Left forelimb (tissue), 1 donor: Measurements from ENCODE around the gene PTGER1.
"Not testable (repeated sequence)": the region's sequence is repeated elsewhere in the genome, so short reads cannot be mapped to it uniquely, and the experiment has no call there.

Experiments
- DNase-seq: peaks from one replicate; pipeline ENCODE4 v3.0.0-alpha.2; 2018; ENCODE audit warnings: low spot score

The PTGER1 gene

DNA sequence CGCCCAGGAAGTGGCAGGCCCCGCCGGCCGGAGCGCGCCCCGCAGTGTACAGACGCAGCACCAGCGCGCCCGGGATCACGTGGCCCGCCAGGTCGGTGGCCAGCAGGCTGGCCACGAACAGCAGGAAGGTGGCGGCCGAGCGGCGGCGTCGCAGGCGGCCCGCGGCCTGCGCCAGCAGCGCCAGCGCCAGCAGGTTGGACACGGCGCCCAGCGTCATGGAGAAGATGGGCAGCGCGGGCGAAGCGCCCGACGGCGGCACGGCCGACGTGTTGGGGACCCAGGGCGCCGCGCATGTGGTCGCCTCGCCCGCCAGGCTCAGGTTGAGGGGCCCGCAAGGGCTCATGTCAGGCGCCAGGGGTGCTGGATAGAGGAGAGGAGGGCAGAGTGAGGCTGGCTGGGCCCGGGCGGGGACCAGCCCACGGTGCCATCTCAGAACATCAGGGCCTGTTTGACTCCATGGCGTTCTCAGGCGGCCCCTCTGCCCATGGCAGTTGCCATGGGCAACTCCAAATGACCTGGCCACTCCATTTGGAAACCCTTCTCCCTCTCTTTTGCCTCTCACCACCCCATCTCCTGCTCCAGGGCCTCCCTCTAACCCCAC is 1.1 kb downstream of the PTGER1 start:
- no peak for DNase-seq

DNA sequence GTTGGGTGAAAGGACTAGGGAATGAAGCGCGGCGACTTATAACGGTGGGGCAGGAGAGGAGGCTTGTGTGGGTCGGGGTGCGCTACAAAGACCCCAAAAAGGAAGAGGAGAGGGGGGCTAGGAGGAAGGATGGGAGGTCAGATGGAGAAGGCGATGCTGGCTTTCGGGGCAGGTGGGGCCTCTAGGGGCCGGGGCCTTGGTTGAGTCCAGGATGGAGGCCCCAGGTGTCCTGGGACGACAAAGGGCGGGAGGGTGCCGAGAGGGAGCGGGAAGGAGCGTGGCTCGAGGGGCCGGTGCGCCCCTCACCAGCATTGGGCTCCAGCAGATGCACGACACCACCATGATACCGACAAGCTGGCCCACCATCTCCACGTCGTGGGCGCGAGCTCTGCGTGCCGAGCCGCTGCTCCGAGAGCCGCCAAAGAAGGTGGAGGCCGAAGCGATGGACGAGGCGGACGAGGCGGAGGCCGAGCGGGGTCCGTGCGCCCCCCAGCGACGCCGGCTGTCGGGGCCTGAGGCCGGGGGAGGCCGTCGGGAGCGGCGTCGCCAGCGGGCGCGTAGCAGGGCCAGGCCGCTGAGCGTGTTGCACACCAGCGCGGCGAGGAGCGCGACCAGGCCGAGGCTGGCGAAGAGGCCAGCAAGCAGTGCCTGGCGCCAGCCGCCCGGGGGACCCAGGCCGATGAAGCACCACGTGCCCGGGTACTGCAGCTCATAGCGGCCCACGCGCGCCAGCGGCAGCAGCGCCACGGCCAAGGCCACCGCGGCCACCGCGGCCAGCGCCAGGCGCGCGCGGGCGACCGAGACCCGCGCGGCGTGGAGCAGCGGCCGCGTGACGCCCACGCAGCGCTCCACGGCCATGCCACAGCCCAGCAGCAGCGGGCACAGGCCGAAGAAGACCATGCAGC is 1.8 kb downstream of the PTGER1 start:
- DNase-seq = no peak

DNA sequence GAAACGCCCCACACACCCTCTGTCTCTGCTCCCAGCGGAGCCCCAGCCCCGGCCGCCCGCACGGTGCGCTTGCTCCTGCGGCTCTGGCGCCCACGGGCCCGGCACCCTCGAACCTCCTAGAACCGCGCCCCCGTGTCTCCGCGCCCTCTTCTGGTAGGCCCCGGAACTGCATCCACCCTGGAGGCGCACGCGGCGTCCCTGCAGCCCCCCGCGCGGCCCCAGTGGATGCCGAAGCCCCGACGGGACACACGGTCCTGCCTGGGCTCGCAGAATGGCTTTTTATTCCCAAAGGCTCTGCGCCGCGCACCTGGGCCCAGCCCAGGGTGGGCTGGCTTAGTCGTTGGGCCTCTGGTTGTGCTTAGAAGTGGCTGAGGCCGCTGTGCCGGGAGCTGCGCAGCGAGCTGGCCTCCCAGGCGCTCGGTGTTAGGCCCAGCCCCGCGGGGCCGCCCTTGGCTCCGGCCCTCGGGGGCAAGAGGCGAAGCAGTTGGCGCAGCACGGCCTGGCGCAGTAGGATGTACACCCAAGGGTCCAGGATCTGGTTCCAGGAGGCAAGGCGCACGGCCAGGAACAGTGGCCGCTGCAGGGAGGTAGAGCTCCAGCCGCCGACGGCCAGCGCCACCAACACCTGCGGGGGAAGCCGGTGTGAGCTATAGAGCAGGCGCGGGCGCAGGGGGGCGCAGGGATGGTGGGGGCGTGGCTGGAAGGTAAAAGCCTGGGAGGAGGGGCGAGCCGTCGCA is 2.8 kb downstream of the PTGER1 start:
- no peak for DNase-seq

GRCh38 chr19:14471436-14472187 is 3.5 kb downstream of the PTGER1 start:
- no peak for DNase-seq

GRCh38 chr19:14470031-14470876 is 4.9 kb downstream of the PTGER1 start:
- DNase-seq = no peak

DNA sequence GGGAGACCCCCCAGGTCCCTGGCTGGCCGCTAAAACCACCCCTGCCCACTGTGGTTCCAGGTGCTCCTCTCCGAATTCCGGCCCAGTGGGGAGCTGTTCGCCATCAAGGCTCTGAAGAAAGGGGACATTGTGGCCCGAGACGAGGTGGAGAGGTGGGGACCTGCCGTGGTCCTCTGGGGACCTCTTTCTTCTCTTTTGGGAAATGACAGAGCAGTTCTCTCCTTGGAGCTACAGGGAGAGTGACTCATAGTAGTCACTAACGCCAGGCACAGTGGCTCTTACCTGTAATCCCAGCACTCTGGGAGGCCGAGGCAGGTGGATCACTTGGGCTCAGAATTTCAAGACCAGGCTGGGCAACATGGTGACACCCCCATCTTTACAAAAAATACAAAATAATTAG is 7.3 kb downstream of the PTGER1 start:
- DNase-seq = no peak

DNA sequence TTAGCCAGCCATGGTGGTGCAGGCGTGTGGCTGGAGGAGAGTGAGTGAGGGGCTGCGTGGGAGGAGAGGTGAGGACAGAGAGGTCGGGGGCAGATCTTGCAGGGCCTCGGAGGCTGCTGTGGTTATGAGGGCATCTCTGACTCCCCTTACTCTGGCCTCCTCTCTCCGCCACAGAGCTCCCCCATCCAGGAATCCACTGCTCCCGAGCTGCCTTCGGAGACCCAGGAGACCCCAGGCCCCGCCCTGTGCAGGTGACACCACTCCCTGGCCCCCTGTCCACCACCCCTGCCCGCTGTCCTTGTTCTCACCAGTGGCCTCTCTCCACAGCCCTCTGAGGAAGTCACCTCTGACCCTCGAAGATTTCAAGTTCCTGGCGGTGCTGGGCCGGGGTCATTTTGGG is 7.8 kb downstream of the PTGER1 start:
- DNase-seq = no peak

- no peak for DNase-seq
Measured at GRCh38 chr19:14463747-14464146, 11.4 kb downstream of the PTGER1 start.

- not testable (repeated sequence) for DNase-seq
Measured at GRCh38 chr19:14462401-14462800, 12.8 kb downstream of the PTGER1 start.

- DNase-seq = no peak
Measured at GRCh38 chr19:14460935-14461334, 14.2 kb downstream of the PTGER1 start.

GRCh38 chr19:14459703-14460102 is 15.5 kb downstream of the PTGER1 start:
- no peak for DNase-seq

GRCh38 chr19:14452303-14452702 is 22.9 kb downstream of the PTGER1 start:
- not testable (repeated sequence) for DNase-seq

- no peak for DNase-seq
Measured at GRCh38 chr19:14450876-14451275, 24.3 kb downstream of the PTGER1 start.

DNA sequence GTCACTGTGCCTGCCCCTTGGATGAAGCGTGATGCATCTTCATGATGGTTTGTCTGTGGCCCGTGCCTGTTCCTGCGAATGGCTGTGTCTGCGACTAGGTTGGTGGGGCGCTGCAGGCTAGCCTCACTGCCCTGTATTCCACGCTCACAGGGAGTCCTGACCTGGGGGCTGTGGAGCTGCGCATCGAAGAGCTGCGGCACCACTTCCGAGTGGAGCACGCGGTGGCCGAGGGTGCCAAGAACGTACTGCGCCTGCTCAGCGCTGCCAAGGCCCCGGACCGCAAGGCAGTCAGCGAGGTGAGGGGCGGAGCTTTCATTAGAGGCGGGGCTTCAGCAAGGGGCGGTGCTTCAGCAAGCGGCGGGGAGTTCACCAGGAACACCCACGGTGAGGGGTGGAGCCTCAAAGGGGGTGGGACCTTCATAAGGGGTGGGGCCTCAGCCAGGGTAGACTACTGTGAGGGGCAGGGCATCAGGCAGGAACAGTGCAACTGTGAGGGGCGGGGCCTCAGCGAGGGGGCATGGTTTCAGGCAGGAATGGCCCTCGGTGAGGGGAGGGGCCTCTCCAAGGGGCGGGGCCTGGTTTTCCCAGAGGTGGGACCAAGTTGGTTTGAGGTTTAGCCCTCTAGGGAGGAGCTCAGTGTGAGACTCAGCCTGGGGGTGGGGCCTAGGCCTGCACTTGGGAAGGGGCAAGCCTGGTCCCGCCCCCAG is 24.8 kb downstream of the PTGER1 start:
- no peak for DNase-seq

DNA sequence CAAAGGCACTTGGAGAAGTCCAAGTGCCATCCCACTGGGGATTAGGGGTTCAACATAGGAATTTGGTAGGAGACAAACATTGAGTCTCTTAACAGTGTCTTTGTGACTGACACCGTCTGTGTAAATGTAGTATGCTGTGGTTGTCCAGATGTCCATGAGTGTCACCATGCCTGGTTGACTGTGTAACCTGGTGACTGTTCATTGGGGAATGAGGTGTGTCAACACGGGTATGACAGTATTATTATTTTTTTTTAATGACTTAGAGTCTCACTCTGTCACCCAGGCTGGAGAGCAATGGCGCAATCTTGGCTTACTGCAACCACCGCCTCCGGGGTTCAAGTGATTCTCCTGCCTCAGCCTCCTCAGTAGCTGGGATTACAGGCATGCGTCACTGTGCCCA is 25.8 kb downstream of the PTGER1 start:
- no peak for DNase-seq

- DNase-seq = no peak
Measured at GRCh38 chr19:14446336-14447036, 28.7 kb downstream of the PTGER1 start.

GRCh38 chr19:14443632-14444216 is 31.4 kb downstream of the PTGER1 start:
- no peak for DNase-seq

DNA sequence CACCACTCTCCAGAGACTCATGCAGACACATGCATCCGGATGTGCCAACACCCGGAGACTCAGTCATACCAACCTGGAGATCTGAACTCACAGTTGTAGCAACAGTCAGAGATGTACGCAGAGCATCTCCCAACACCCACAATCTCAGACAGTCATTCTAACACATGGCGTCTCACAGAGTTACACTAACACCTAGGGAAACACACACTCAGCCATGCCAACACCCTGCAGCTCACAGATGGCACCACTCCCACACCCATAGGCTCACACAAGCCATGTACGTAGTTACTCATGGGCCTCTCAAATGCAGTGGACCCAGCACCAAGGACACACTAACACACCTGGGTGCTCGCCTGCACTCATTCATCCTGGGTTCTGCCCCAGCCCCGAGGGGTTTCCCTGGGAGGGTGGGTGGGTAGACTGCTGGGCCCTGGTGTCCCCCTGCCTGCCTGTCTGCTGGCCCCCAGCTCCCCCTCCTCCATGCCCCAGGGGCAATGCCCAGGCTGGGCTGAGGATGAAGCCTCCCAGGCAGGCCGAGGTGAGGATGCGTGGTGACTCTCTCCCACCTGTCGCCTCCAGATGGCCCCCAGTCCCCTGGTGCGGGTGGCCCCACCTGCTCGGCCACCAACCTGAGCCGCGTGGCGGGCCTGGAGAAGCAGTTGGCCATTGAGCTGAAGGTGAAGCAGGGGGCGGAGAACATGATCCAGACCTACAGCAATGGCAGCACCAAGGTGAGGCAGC is 32.1 kb downstream of the PTGER1 start:
- DNase-seq = no peak
